Parathyroid adenoma (tissue), 2 donors: Measurements from ENCODE around the gene MVP.

Experiments
- H2AFZ ChIP-seq: fragments of 300-600 bp; sonication (generic); one replicate; pipeline ENCODE4 v1.7.0; 2017; ENCODE audit warnings: antibody characterized with exemption, mild to moderate bottlenecking
- H3K27ac ChIP-seq: fragments of 300-600 bp; sonication (generic); one replicate; pipeline ENCODE4 v1.7.0; 2017
- H3K27me3 ChIP-seq: fragments of 300-600 bp; sonication (generic); one replicate; pipeline ENCODE4 v1.7.0; 2017; ENCODE audit warnings: low read length; ENCODE audit not compliant: control insufficient read depth, insufficient read depth
- H3K36me3 ChIP-seq: fragments of 300-600 bp; sonication (generic); one replicate; pipeline ENCODE4 v1.7.0; 2017; ENCODE audit warnings: low read length; ENCODE audit not compliant: control insufficient read depth, insufficient read depth
- H3K4me1 ChIP-seq: fragments of 300-600 bp; sonication (generic); one replicate; pipeline ENCODE4 v1.7.0; 2017; ENCODE audit warnings: control low read depth
- H3K4me2 ChIP-seq: fragments of 300-600 bp; sonication (generic); one replicate; pipeline ENCODE4 v1.7.0; 2017; ENCODE audit warnings: low read length
- H3K4me3 ChIP-seq: fragments of 300-600 bp; sonication (generic); one replicate; pipeline ENCODE4 v1.7.0; 2017; ENCODE audit warnings: low read depth, low read length
- H3K79me2 ChIP-seq: fragments of 300-600 bp; sonication (generic); one replicate; pipeline ENCODE4 v1.7.0; 2017; ENCODE audit warnings: control low read depth
- H3K9ac ChIP-seq: fragments of 300-600 bp; sonication (generic); one replicate; pipeline ENCODE4 v1.7.0; 2017; ENCODE audit warnings: mild to moderate bottlenecking
- H3K9me3 ChIP-seq: fragments of 300-600 bp; sonication (generic); one replicate; pipeline ENCODE4 v1.7.0; 2017; ENCODE audit warnings: low read length; ENCODE audit not compliant: control insufficient read depth
- CTCF ChIP-seq: fragments of 300-600 bp; sonication (generic); IDR thresholded peaks from one replicate; pipeline ENCODE4 v1.7.0; 2017; ENCODE audit warnings: antibody characterized with exemption, mild to moderate bottlenecking
- donor health status: primary hyperparathyroidism.

Gene MVP

GRCh38 chr16:29843931-29844330 lies 23.7 kb downstream of the MVP start:
- Histone ChIP-seq H3K4me3 (no peak overlapping the region), H3K4me2 (no peak overlapping the region), H3K36me3 (no peaks in the 10 kb centered on the region), H3K9me3 (no peaks in the 10 kb centered on the region), H3K4me1 (peaks cover 7% of the 10 kb centered on the region), H3K79me2 (no peaks in the 10 kb centered on the region), H3K27ac (no peak overlapping the region), H2AFZ (no peak overlapping the region), H3K9ac (no peak overlapping the region), H3K27me3 (no peaks in the 10 kb centered on the region)
- TF ChIP-seq CTCF = no peak

GRCh38 chr16:29844575-29845331 lies 24.5 kb downstream of the MVP start:
- peaks cover 7% of the 10 kb centered on the region for H3K4me1 ChIP-seq
- no peaks in the 10 kb centered on the region for H3K79me2 ChIP-seq
- TF ChIP-seq CTCF = no peak
- no peak overlapping the region for H3K4me3 ChIP-seq
- H3K4me2 ChIP-seq = no peak overlapping the region
- H3K9me3 ChIP-seq = no peaks in the 10 kb centered on the region
- no peaks in the 10 kb centered on the region for H3K27me3 ChIP-seq
- H3K27ac ChIP-seq = no peak overlapping the region
- H3K9ac ChIP-seq = no peak overlapping the region
- H3K36me3 ChIP-seq = no peaks in the 10 kb centered on the region
- no peak overlapping the region for H2AFZ ChIP-seq

GRCh38 chr16:29845656-29846055 lies 25.4 kb downstream of the MVP start:
- H3K27ac ChIP-seq = no peak overlapping the region
- no peak for TF ChIP-seq CTCF

GRCh38 chr16:29848420-29849297 lies 28.4 kb downstream of the MVP start:
- TF ChIP-seq CTCF = peak; percentile 81
- no peaks in the 10 kb centered on the region for H3K9me3 ChIP-seq
- no peak overlapping the region for H3K4me3 ChIP-seq
- no peaks in the 10 kb centered on the region for H3K79me2 ChIP-seq
- no peak overlapping the region for H3K4me2 ChIP-seq
- H3K27me3 ChIP-seq = no peaks in the 10 kb centered on the region
- H3K27ac ChIP-seq = no peak overlapping the region
- H3K4me1 ChIP-seq = no peaks in the 10 kb centered on the region
- no peak overlapping the region for H2AFZ ChIP-seq
- no peaks in the 10 kb centered on the region for H3K36me3 ChIP-seq
- no peak overlapping the region for H3K9ac ChIP-seq

More at GRCh38 chr16:29845656-29846055, 25.4 kb downstream of the MVP start:
- H3K27me3 ChIP-seq = no peaks in the 10 kb centered on the region
- no peaks in the 10 kb centered on the region for H3K79me2 ChIP-seq
- H3K4me2 ChIP-seq = no peak overlapping the region
- no peak overlapping the region for H3K4me3 ChIP-seq
- no peak overlapping the region for H3K9ac ChIP-seq
- no peak overlapping the region for H2AFZ ChIP-seq
- H3K4me1 ChIP-seq = peaks cover 5% of the 10 kb centered on the region
- H3K9me3 ChIP-seq = no peaks in the 10 kb centered on the region
- H3K36me3 ChIP-seq = no peaks in the 10 kb centered on the region
